ENCODE data around the gene TMEM151B. TPM values are rescaled to one million over a fixed set of nuclear protein-coding genes. Genes with fewer than 3 reads are reported as not detected.

The TMEM151B gene
- total RNA-seq, 2 donors from 2014 or later, result 0.22 to 0.51 TPM

GRCh38 chr6:44284121-44284520 lies 13.9 kb downstream of the TMEM151B start:
- Histone ChIP-seq H3K27ac (ENCODE audit: low read depth, low read length) (no peak overlapping the region), H3K9me3 (ENCODE audit: control insufficient read depth, low read length) (no peaks in the 10 kb centered on the region), H3K4me3 (ENCODE audit: low read length) (no peak overlapping the region), H3K36me3 (ENCODE audit: control insufficient read depth, insufficient read depth, low read length) (no peaks in the 10 kb centered on the region), H3K9ac (ENCODE audit: extremely low read depth, low read length, poor library complexity, severe bottlenecking) (no peak overlapping the region), H3K4me1 (ENCODE audit: control insufficient read depth, insufficient read depth, low read length) (no peaks in the 10 kb centered on the region), H3K27me3 (ENCODE audit: control insufficient read depth, insufficient read depth, low read length, poor library complexity, severe bottlenecking) (peaks cover 93% of the 10 kb centered on the region)
- TF ChIP-seq, protein P1, sequence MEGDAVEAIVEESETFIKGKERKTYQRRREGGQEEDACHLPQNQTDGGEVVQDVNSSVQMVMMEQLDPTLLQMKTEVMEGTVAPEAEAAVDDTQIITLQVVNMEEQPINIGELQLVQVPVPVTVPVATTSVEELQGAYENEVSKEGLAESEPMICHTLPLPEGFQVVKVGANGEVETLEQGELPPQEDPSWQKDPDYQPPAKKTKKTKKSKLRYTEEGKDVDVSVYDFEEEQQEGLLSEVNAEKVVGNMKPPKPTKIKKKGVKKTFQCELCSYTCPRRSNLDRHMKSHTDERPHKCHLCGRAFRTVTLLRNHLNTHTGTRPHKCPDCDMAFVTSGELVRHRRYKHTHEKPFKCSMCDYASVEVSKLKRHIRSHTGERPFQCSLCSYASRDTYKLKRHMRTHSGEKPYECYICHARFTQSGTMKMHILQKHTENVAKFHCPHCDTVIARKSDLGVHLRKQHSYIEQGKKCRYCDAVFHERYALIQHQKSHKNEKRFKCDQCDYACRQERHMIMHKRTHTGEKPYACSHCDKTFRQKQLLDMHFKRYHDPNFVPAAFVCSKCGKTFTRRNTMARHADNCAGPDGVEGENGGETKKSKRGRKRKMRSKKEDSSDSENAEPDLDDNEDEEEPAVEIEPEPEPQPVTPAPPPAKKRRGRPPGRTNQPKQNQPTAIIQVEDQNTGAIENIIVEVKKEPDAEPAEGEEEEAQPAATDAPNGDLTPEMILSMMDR (conservative IDR thresholded peaks at IDR 0.05), result no peak
- Mint-ChIP-seq H3K4me1 (no peaks in the 10 kb centered on the region), H3K9me3 (no peaks in the 10 kb centered on the region), H3K27ac (no peak overlapping the region), H3K36me3 (ENCODE audit: low read depth) (no peaks in the 10 kb centered on the region), H3K4me3 (no peak overlapping the region), H3K27me3 (ENCODE audit: insufficient read depth) (peaks cover 91% of the 10 kb centered on the region)
- no peak for DNase-seq
- WGBS, 2 experiments (ENCODE audit: insufficient coverage in 1 of 2, insufficient read length in 1 of 2), result 53 to 100% methylated on average over 1 to 2 of the region's 2 CpGs

- Histone ChIP-seq H3K27me3 (ENCODE audit: control insufficient read depth, insufficient read depth, low read length, poor library complexity, severe bottlenecking) (peaks cover 92% of the 10 kb centered on the region), H3K9ac (ENCODE audit: extremely low read depth, low read length, poor library complexity, severe bottlenecking) (no peak overlapping the region), H3K36me3 (ENCODE audit: control insufficient read depth, insufficient read depth, low read length) (no peaks in the 10 kb centered on the region), H3K4me3 (ENCODE audit: low read length) (no peak overlapping the region), H3K27ac (ENCODE audit: low read depth, low read length) (no peak overlapping the region), H3K4me1 (ENCODE audit: control insufficient read depth, insufficient read depth, low read length) (no peaks in the 10 kb centered on the region), H3K9me3 (ENCODE audit: control insufficient read depth, low read length) (no peaks in the 10 kb centered on the region)
- Mint-ChIP-seq H3K9me3 (no peaks in the 10 kb centered on the region), H3K27ac (no peak overlapping the region), H3K4me3 (no peak overlapping the region), H3K4me1 (no peaks in the 10 kb centered on the region), H3K27me3 (ENCODE audit: insufficient read depth) (peaks cover 89% of the 10 kb centered on the region), H3K36me3 (ENCODE audit: low read depth) (no peaks in the 10 kb centered on the region)
- no peak for DNase-seq
- TF ChIP-seq, protein P1 (conservative IDR thresholded peaks at IDR 0.05), result no peak
- WGBS, 2 experiments (ENCODE audit: insufficient coverage in 1 of 2, insufficient read length in 1 of 2), result 55 to 65% methylated on average over 4 of the region's 4 CpGs
Measured at GRCh38 chr6:44284867-44285266, 14.6 kb downstream of the TMEM151B start.

DNA sequence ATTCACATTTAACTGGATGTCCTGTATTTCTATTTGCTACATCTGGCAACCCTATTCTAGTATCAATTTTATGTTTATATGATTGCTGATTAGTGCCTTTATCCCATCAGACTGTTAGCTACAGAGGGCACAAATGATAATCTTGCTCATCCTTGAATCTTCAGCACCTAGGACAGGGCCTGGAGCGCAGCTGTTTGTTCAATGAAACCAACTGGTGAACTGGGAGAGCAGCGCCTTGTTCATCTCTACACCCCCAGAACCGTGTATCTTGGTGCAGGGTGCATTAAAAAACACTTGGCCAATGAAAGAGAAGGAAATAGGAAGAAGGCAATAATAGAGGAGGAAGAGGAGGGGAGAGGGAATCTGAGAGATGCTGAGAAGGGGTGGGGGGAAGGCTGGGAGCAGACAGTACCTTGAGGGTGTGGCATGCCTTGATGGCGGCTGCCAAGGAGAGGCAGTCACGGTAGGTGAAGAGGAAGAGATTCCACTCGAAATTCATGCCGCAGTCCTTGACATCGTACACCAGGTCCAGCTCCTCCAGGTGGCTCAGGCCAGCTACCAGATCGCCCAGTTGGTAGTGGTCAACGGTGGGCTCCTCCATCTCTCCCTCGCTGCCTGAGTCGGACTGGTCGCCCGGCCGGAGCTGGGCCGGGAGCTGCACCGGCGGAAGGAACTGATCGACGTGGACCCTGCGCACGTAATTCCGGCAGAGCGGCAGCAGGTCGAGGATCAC lies 15.5 kb downstream of the TMEM151B start:
- Mint-ChIP-seq H3K27me3 (ENCODE audit: insufficient read depth) (peaks cover 87% of the 10 kb centered on the region), H3K9me3 (no peaks in the 10 kb centered on the region), H3K27ac (no peak overlapping the region), H3K4me3 (no peak overlapping the region), H3K36me3 (ENCODE audit: low read depth) (no peaks in the 10 kb centered on the region), H3K4me1 (no peaks in the 10 kb centered on the region)
- Histone ChIP-seq H3K36me3 (ENCODE audit: control insufficient read depth, insufficient read depth, low read length) (no peaks in the 10 kb centered on the region), H3K27ac (ENCODE audit: low read depth, low read length) (no peak overlapping the region), H3K27me3 (ENCODE audit: control insufficient read depth, insufficient read depth, low read length, poor library complexity, severe bottlenecking) (peaks cover 93% of the 10 kb centered on the region), H3K9me3 (ENCODE audit: control insufficient read depth, low read length) (no peaks in the 10 kb centered on the region), H3K4me1 (ENCODE audit: control insufficient read depth, insufficient read depth, low read length) (no peaks in the 10 kb centered on the region), H3K9ac (ENCODE audit: extremely low read depth, low read length, poor library complexity, severe bottlenecking) (no peak overlapping the region), H3K4me3 (ENCODE audit: low read length) (no peak overlapping the region)
- TF ChIP-seq, protein P1 (conservative IDR thresholded peaks at IDR 0.05), result no peak
- DNase-seq, result peak; percentile 81
- WGBS, 2 experiments (ENCODE audit: insufficient coverage in 1 of 2, insufficient read length in 1 of 2), result 78% methylated on average over 15 to 25 of the region's 25 CpGs
